OCI-LY3 (cell line): ENCODE results near the gene ANKRD65.

Experiments used
- CTCF ChIP-seq: fragments of 200-600, 300-600 bp; sonication (generic); IDR thresholded peaks from 2 replicates; pipeline ENCODE4 v1.5.1; 2014; ENCODE audit warnings: antibody characterized with exemption, low read length, low read depth
- EZH2phosphoT487 ChIP-seq: fragments of 200-600 bp; shearing (Covaris generic); IDR thresholded peaks from 2 replicates; pipeline ENCODE4 v1.6.1; 2018; ENCODE audit warnings: antibody characterized with exemption, mixed run types, low read depth

GRCh38 chr1:1425753-1426495 is 4.8 kb upstream of the ANKRD65 start:
- TF ChIP-seq CTCF, result no peak
- TF ChIP-seq EZH2phosphoT487, result no peak
